Thyroid gland (tissue), 4 donors: ENCODE data around the gene GATAD2A.

Experiments
- CTCF ChIP-seq, 6 experiments: fragments of 200-600 bp in 3 of 6; fragments of 450-650 bp in 3 of 6; sonication (generic) in 3 of 6; IDR thresholded peaks; one replicate each; pipeline ENCODE4 v1.5.1; 2016 to 2019; ENCODE audit warnings: antibody characterized with exemption in 6 of 6, mild to moderate bottlenecking in 2 of 6, inconsistent platforms in 1 of 6, moderate library complexity in 1 of 6
- POLR2A ChIP-seq, 2 donors: fragments of 450-650 bp; IDR thresholded peaks; one replicate each; pipeline ENCODE4 v1.6.1; 2017; ENCODE audit warnings: antibody characterized with exemption in 2 of 2, mild to moderate bottlenecking in 2 of 2, moderate library complexity in 1 of 2

- TF ChIP-seq POLR2A (IDR thresholded peaks at IDR 0.05) (no peak), CTCF (IDR thresholded peaks at IDR 0.05) (no peak)
Measured at GRCh38 chr19:19493841-19494546, 88.5 kb downstream of the GATAD2A start.
